Stimulated activated CD4-positive, alpha-beta T cell treated with anti-CD3 and anti-CD28 coated beads, TNF-alpha, amount 100 ng/mL, for 4 hours (primary cell): Measurements from ENCODE around the gene ZNF330.
A peak's percentile ranks its signal among the peaks of the same experiment; 100 is the strongest.
"Not testable (repeated sequence)": the region's sequence is repeated elsewhere in the genome, so short reads cannot be mapped to it uniquely, and the experiment has no call there.

Experiments
- DNase-seq, 3 experiments: peaks; one replicate each; pipeline ENCODE4 v3.0.0-alpha.2; 2020; ENCODE audit warnings: low read depth in 3 of 3

ZNF330 gene

GRCh38 chr4:141220691-141221659 lies at the start of gene ZNF330:
TSS of gene ZNF330 (plus strand) at chr4:141220895. CDS start at chr4:141222372, 1,477 bp downstream.
- DNase-seq, result peak; percentile 83 to 92 (median 83)

GRCh38 chr4:141174457-141174856 lies 46.2 kb upstream of the ZNF330 start:
- no peak for DNase-seq

- DNase-seq, result no peak
Measured at GRCh38 chr4:141177171-141177570, 43.5 kb upstream of the ZNF330 start.

- no peak for DNase-seq
Measured at GRCh38 chr4:141179474-141180373, 41.0 kb upstream of the ZNF330 start.

GRCh38 chr4:141180991-141181761 lies 39.5 kb upstream of the ZNF330 start:
- DNase-seq, result no peak

- not testable (repeated sequence) for DNase-seq
Measured at GRCh38 chr4:141183491-141183890, 37.2 kb upstream of the ZNF330 start.

- DNase-seq, result no peak
Measured at GRCh38 chr4:141192564-141192963, 28.1 kb upstream of the ZNF330 start.

GRCh38 chr4:141193516-141194034 lies 27.1 kb upstream of the ZNF330 start:
- no peak for DNase-seq

GRCh38 chr4:141195095-141195707 lies 25.5 kb upstream of the ZNF330 start:
- no peak for DNase-seq

- no peak for DNase-seq
Measured at GRCh38 chr4:141196227-141196933, 24.3 kb upstream of the ZNF330 start.

- no peak for DNase-seq
Measured at GRCh38 chr4:141207961-141208360, 12.7 kb upstream of the ZNF330 start.

- DNase-seq, result no peak
Measured at GRCh38 chr4:141210168-141210567, 10.5 kb upstream of the ZNF330 start.

GRCh38 chr4:141213550-141213991 lies 7.1 kb upstream of the ZNF330 start:
- DNase-seq, result no peak

GRCh38 chr4:141215030-141215429 lies 5.7 kb upstream of the ZNF330 start:
- no peak for DNase-seq

GRCh38 chr4:141216002-141216761 lies 4.5 kb upstream of the ZNF330 start:
- no peak for DNase-seq

GRCh38 chr4:141220271-141220670 lies 424 bp upstream of the ZNF330 start:
- DNase-seq, result no peak

GRCh38 chr4:141223418-141223817 lies 2.7 kb downstream of the ZNF330 start:
- no peak for DNase-seq

GRCh38 chr4:141227280-141227679 lies 6.6 kb downstream of the ZNF330 start:
- DNase-seq, result not testable (repeated sequence)

- DNase-seq, result no peak
Measured at GRCh38 chr4:141229408-141230101, 8.9 kb downstream of the ZNF330 start.
